Transverse colon (tissue), 3 donors: ENCODE results near the gene ABHD6.

ENCODE experiments used
- CTCF ChIP-seq, 5 experiments: fragments of 200-600 bp in 3 of 5; fragments of 450-650 bp in 2 of 5; sonication (generic) in 3 of 5; IDR thresholded peaks; 1 replicate in 2 of 5; 2 replicates in 3 of 5; pipeline ENCODE4 v1.5.1; 2016 to 2017; ENCODE audit warnings: antibody characterized with exemption in 5 of 5, inconsistent platforms in 3 of 5, mild to moderate bottlenecking in 2 of 5, moderate library complexity in 1 of 5
- EP300 ChIP-seq: sonication (generic); formaldehyde crosslinking; IDR thresholded peaks from one replicate; pipeline ENCODE4 v1.6.1; 2017; ENCODE audit warnings: antibody characterized with exemption, low read depth
- POLR2A ChIP-seq: fragments of 450-650 bp; IDR thresholded peaks from one replicate; pipeline ENCODE4 v1.6.1; 2016; ENCODE audit warnings: antibody characterized with exemption, mild to moderate bottlenecking, moderate library complexity

GRCh38 chr3:58207954-58208353 is 29.6 kb upstream of the ABHD6 start:
- TF ChIP-seq CTCF (IDR thresholded peaks at IDR 0.05): no peak
- no peak for TF ChIP-seq POLR2A
- TF ChIP-seq EP300: no peak
